ENCODE measurements around the gene NFATC1. TPM values are rescaled to one million over a fixed set of nuclear protein-coding genes. Genes with fewer than 3 reads are reported as not detected.

Gene NFATC1
- total RNA-seq, 1 donor from 2014 or later, result 21.9 TPM

- Histone ChIP-seq H3K36me3 (no peaks in the 10 kb centered on the region), H3K9me3 (no peaks in the 10 kb centered on the region), H3K27ac (no peak overlapping the region), H3K27me3 (no peaks in the 10 kb centered on the region), H3K4me3 (no peak overlapping the region), H3K4me1 (peaks cover 7% of the 10 kb centered on the region)
- no peak for DNase-seq (ENCODE audit: extremely low spot score in 2 of 2)
- intact Hi-C loops (cut with DNase I), result no loop called here
- TF ChIP-seq POLR2A (IDR thresholded peaks at IDR 0.05), result no peak
- no peak for TF ChIP-seq CTCF (IDR thresholded peaks at IDR 0.05)
- TF ChIP-seq POLR2AphosphoS5 (IDR thresholded peaks at IDR 0.05; ENCODE audit: insufficient read depth in 1 of 2, low read depth in 1 of 2), result no peak
These were observed 29.3 kb downstream of the NFATC1 start for GRCh38 chr18:79424880-79425568.

- no peak overlapping the region for H3K4me3 ChIP-seq
- TF ChIP-seq POLR2A (IDR thresholded peaks at IDR 0.05) (no peak), POLR2AphosphoS5 (IDR thresholded peaks at IDR 0.05; ENCODE audit: insufficient read depth in 1 of 2, low read depth in 1 of 2) (no peak), CTCF (IDR thresholded peaks at IDR 0.05) (no peak)
- H3K4me1 ChIP-seq, result peaks cover 7% of the 10 kb centered on the region
These were observed 29.8 kb downstream of the NFATC1 start for GRCh38 chr18:79425569-79425886.

GRCh38 chr18:79426376-79427300 is 30.9 kb downstream of the NFATC1 start:
- no peak for TF ChIP-seq POLR2A (IDR thresholded peaks at IDR 0.05)
- TF ChIP-seq POLR2AphosphoS5 (IDR thresholded peaks at IDR 0.05; ENCODE audit: insufficient read depth in 1 of 2, low read depth in 1 of 2), result no peak
- TF ChIP-seq CTCF (IDR thresholded peaks at IDR 0.05), result no peak
- intact Hi-C loops (cut with DNase I), result no loop called here
- Histone ChIP-seq H3K4me3 (no peak overlapping the region), H3K27ac (no peak overlapping the region), H3K9me3 (no peaks in the 10 kb centered on the region), H3K36me3 (no peaks in the 10 kb centered on the region), H3K4me1 (peaks cover 7% of the 10 kb centered on the region), H3K27me3 (no peaks in the 10 kb centered on the region)
- DNase-seq (ENCODE audit: extremely low spot score in 2 of 2), result no peak

More at GRCh38 chr18:79425569-79425886, 29.8 kb downstream of the NFATC1 start:
- H3K27ac ChIP-seq, result no peak overlapping the region
- intact Hi-C loops (cut with DNase I), result no loop called here
- H3K27me3 ChIP-seq, result no peaks in the 10 kb centered on the region
- no peak for DNase-seq (ENCODE audit: extremely low spot score in 2 of 2)
- H3K9me3 ChIP-seq, result no peaks in the 10 kb centered on the region
- H3K36me3 ChIP-seq, result no peaks in the 10 kb centered on the region

GRCh38 chr18:79427368-79428225 is 31.9 kb downstream of the NFATC1 start:
- Histone ChIP-seq H3K9me3 (no peaks in the 10 kb centered on the region), H3K27me3 (no peaks in the 10 kb centered on the region), H3K36me3 (no peaks in the 10 kb centered on the region), H3K4me3 (no peak overlapping the region), H3K27ac (no peak overlapping the region), H3K4me1 (peaks cover 7% of the 10 kb centered on the region)
- no peak for DNase-seq (ENCODE audit: extremely low spot score in 2 of 2)
- TF ChIP-seq CTCF (IDR thresholded peaks at IDR 0.05) (no peak), POLR2AphosphoS5 (IDR thresholded peaks at IDR 0.05; ENCODE audit: insufficient read depth in 1 of 2, low read depth in 1 of 2) (no peak), POLR2A (IDR thresholded peaks at IDR 0.05) (no peak)
- intact Hi-C loops (cut with DNase I), result no loop called here

Data from vagina (tissue), 2 donors.